HEK293T (cell line): ENCODE results near the gene SLC35F3.

Source experiments
- CTCF ChIA-PET: fragments of 350-600 bp; formaldehyde crosslinking; extraction: SDS; loops from one replicate; lab custom pipeline; 2021; ENCODE audit warnings: antibody characterized with exemption, inconsistent platforms; lab: Yijun Ruan, JAX
- POLR2A ChIA-PET: fragments of 350-600 bp; formaldehyde crosslinking; extraction: SDS; loops from one replicate; lab custom pipeline; 2020; ENCODE audit warnings: antibody characterized with exemption, inconsistent platforms; lab: Yijun Ruan, JAX
- DNase-seq: peaks from one replicate; pipeline ENCODE4 v3.0.0; 2012; ENCODE audit warnings: mixed read lengths; ENCODE audit errors: extremely low spot score
- ARNT ChIP-seq: fragments of 450-650 bp; IDR thresholded peaks from 2 replicates; pipeline ENCODE4 v1.6.1; 2017; ENCODE audit warnings: mild to moderate bottlenecking
- BHLHE40 ChIP-seq: fragments of 450-650 bp; IDR thresholded peaks from 2 replicates; pipeline ENCODE4 v1.6.1; 2016; ENCODE audit warnings: mild to moderate bottlenecking, moderate library complexity, borderline replicate concordance
- CTBP1 ChIP-seq: fragments of 450-650 bp; IDR thresholded peaks from 2 replicates; pipeline ENCODE4 v1.6.1; 2016; ENCODE audit warnings: borderline replicate concordance
- ELF4 ChIP-seq: fragments of 450-650 bp; IDR thresholded peaks from 2 replicates; pipeline ENCODE4 v1.6.1; 2017; ENCODE audit warnings: antibody characterized with exemption
- FOXA1 ChIP-seq: fragments of 450-650 bp; IDR thresholded peaks from 2 replicates; pipeline ENCODE4 v1.6.1; 2016; ENCODE audit warnings: mild to moderate bottlenecking
- FOXK2 ChIP-seq: fragments of 450-650 bp; IDR thresholded peaks from 2 replicates; pipeline ENCODE4 v1.6.1; 2016; ENCODE audit warnings: mild to moderate bottlenecking
- FOXM1 ChIP-seq: fragments of 450-650 bp; IDR thresholded peaks from 2 replicates; pipeline ENCODE4 v1.6.1; 2017; ENCODE audit warnings: mild to moderate bottlenecking, borderline replicate concordance
- HDGF ChIP-seq: fragments of 450-650 bp; IDR thresholded peaks from 2 replicates; pipeline ENCODE4 v1.6.1; 2017; ENCODE audit warnings: antibody characterized with exemption, borderline replicate concordance
- L3MBTL2 ChIP-seq: fragments of 450-650 bp; conservative IDR thresholded peaks from 2 replicates; pipeline ENCODE4 v1.6.1; 2016; ENCODE audit warnings: mild to moderate bottlenecking
- LEF1 ChIP-seq: fragments of 450-650 bp; IDR thresholded peaks from 2 replicates; pipeline ENCODE4 v1.6.1; 2017; ENCODE audit warnings: mild to moderate bottlenecking, borderline replicate concordance
- NFRKB ChIP-seq: fragments of 450-650 bp; IDR thresholded peaks from 2 replicates; pipeline ENCODE4 v1.6.1; 2016; ENCODE audit warnings: mild to moderate bottlenecking, moderate library complexity
- SP1 ChIP-seq: fragments of 450-650 bp; IDR thresholded peaks from 2 replicates; pipeline ENCODE4 v1.6.1; 2017
- SUZ12 ChIP-seq: fragments of 450-650 bp; IDR thresholded peaks from 2 replicates; pipeline ENCODE4 v1.6.1; 2016; ENCODE audit warnings: mild to moderate bottlenecking
- TARDBP ChIP-seq: fragments of 450-650 bp; IDR thresholded peaks from 2 replicates; pipeline ENCODE4 v1.6.1; 2016
- ZNF384 ChIP-seq: fragments of 450-650 bp; IDR thresholded peaks from 2 replicates; pipeline ENCODE4 v1.6.1; 2016
- TF ChIP-seq, protein P1 (sequence below): fragments of 450-650 bp; IDR thresholded peaks from 2 replicates; pipeline ENCODE4 v1.6.1; 2016

SLC35F3 gene

GRCh38 chr1:234067581-234068337 lies 163.3 kb downstream of the SLC35F3 start:
- CTCF ChIA-PET, result interaction anchor here (0.6 to 0.9 kb wide), 3 partner anchors 45 to 626 kb away, joined by 3 to 4 read pairs (median 4); no protein-coding TSS in a partner anchor

DNA sequence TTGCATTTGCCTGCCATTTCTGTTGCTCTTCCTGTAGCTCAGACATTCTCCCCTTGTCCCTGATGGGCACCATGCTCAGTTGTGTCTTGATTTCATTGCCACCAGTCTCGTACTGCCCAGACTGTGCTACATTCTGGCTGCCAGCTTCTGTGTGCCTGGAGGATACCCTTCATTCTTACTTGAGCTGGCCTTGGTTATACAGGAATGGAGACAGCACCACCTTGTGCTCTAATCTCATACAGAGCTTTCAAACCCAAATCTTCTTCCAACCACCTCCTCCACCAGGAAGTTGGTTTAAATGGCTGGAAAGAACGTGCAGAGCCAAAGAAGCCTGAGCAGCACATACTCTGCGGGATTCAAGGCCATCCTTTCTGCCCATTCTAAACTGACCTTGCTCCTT lies 165.3 kb downstream of the SLC35F3 start:
- CTCF ChIA-PET, result no interaction called here
- no peak for TF ChIP-seq HDGF
- TF ChIP-seq TARDBP, result no peak
- TF ChIP-seq ARNT, result no peak
- no peak for TF ChIP-seq NFRKB
- TF ChIP-seq SUZ12, result no peak
- TF ChIP-seq SP1, result no peak
- TF ChIP-seq L3MBTL2, result no peak
- TF ChIP-seq CTBP1, result no peak
- no peak for TF ChIP-seq FOXK2
- TF ChIP-seq FOXM1, result no peak
- TF ChIP-seq LEF1, result no peak
- TF ChIP-seq, protein P1, sequence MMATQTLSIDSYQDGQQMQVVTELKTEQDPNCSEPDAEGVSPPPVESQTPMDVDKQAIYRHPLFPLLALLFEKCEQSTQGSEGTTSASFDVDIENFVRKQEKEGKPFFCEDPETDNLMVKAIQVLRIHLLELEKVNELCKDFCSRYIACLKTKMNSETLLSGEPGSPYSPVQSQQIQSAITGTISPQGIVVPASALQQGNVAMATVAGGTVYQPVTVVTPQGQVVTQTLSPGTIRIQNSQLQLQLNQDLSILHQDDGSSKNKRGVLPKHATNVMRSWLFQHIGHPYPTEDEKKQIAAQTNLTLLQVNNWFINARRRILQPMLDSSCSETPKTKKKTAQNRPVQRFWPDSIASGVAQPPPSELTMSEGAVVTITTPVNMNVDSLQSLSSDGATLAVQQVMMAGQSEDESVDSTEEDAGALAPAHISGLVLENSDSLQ, result no peak
- TF ChIP-seq FOXA1, result no peak
- no peak for TF ChIP-seq ELF4
- no peak for TF ChIP-seq ZNF384
- TF ChIP-seq BHLHE40, result no peak
- DNase-seq, result no peak
- POLR2A ChIA-PET, result interaction anchor here (1.7 kb wide), 1 partner anchor 629 kb away, joined by 4 read pairs; no protein-coding TSS in a partner anchor

More at GRCh38 chr1:234067581-234068337, 163.3 kb downstream of the SLC35F3 start:
- POLR2A ChIA-PET, result no interaction called here
- TF ChIP-seq TARDBP, result no peak
- no peak for TF ChIP-seq ELF4
- TF ChIP-seq L3MBTL2, result no peak
- TF ChIP-seq ZNF384, result no peak
- TF ChIP-seq SP1, result no peak
- no peak for TF ChIP-seq BHLHE40
- TF ChIP-seq FOXA1, result no peak
- TF ChIP-seq, protein P1, result no peak
- no peak for TF ChIP-seq ARNT
- no peak for TF ChIP-seq CTBP1
- no peak for TF ChIP-seq HDGF
- no peak for TF ChIP-seq FOXM1
- no peak for TF ChIP-seq NFRKB
- TF ChIP-seq LEF1, result no peak
- no peak for TF ChIP-seq SUZ12
- no peak for TF ChIP-seq FOXK2
- no peak for DNase-seq

DNA sequence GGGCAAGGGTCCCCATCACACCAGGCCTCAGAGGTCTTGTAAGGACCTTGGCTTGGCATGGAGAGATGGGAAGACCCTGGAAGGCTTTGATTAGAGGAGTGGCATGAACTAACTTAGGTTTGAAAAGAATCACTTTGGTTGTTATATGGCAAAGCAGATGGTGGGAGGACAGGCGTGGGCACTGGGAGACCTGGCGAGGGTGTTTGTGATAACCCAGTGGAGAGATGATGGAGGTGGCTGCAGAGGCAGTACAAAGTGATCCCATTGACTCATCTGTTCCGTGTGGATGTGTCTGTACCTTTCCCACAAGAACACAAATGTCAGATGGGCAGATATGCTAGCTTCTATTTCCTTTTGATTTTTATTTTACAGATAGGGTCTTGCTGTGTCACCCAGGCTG lies 168.3 kb downstream of the SLC35F3 start:
- CTCF ChIA-PET, result no interaction called here
- no peak for DNase-seq
- POLR2A ChIA-PET, result no interaction called here
- no peak for TF ChIP-seq ARNT
- TF ChIP-seq SP1, result no peak
- TF ChIP-seq ELF4, result no peak
- no peak for TF ChIP-seq L3MBTL2
- no peak for TF ChIP-seq FOXM1
- TF ChIP-seq FOXK2, result no peak
- TF ChIP-seq, protein P1, result no peak
- no peak for TF ChIP-seq SUZ12
- no peak for TF ChIP-seq ZNF384

- ChIA-PET POLR2A (no interaction called here), CTCF (no interaction called here)
- TF ChIP-seq SP1 (no peak), LEF1 (no peak), ELF4 (no peak), FOXK2 (no peak), ZNF384 (no peak), L3MBTL2 (no peak), SUZ12 (no peak)
- TF ChIP-seq, protein P1, result no peak
- DNase-seq, result no peak
Measured at GRCh38 chr1:234078143-234078542, 173.7 kb downstream of the SLC35F3 start.

GRCh38 chr1:234079896-234080295 lies 175.4 kb downstream of the SLC35F3 start:
- CTCF ChIA-PET, result no interaction called here
- DNase-seq, result no peak
- TF ChIP-seq ARNT (no peak), ELF4 (no peak)
- POLR2A ChIA-PET, result no interaction called here
